KMS-11 (cell line): ENCODE measurements around the gene MYH10.

Source experiments
- H2AFZ ChIP-seq: fragments of 200-600 bp; sonication (generic); 2 replicates; pipeline ENCODE4 v1.6.1; 2016; ENCODE audit warnings: antibody characterized with exemption, mixed run types, low read depth
- H3K27ac ChIP-seq: fragments of 200-600 bp; sonication (generic); 2 replicates; pipeline ENCODE4 v1.6.1; 2016; ENCODE audit warnings: mild to moderate bottlenecking, mixed run types
- H3K27me3 ChIP-seq: fragments of 200-600 bp; sonication (generic); 2 replicates; pipeline ENCODE4 v1.6.1; 2017; ENCODE audit warnings: mild to moderate bottlenecking, low read depth, mixed run types, moderate library complexity; ENCODE audit not compliant: insufficient read depth
- H3K36me3 ChIP-seq: fragments of 200-600 bp; sonication (generic); 2 replicates; pipeline ENCODE4 v1.6.1; 2017; ENCODE audit warnings: mild to moderate bottlenecking, mixed run types; ENCODE audit not compliant: insufficient read depth
- H3K4me1 ChIP-seq: fragments of 200-600 bp; sonication (generic); 2 replicates; pipeline ENCODE4 v1.6.1; 2016; ENCODE audit warnings: mild to moderate bottlenecking, low read depth, mixed run types; ENCODE audit not compliant: poor library complexity, severe bottlenecking
- H3K4me2 ChIP-seq: fragments of 200-600 bp; sonication (generic); 2 replicates; pipeline ENCODE4 v1.7.0; 2016; ENCODE audit warnings: mild to moderate bottlenecking, mixed run types
- H3K4me3 ChIP-seq: fragments of 200-600 bp; sonication (generic); IDR thresholded peaks from 2 replicates; pipeline ENCODE4 v1.6.1; 2017; ENCODE audit warnings: low read depth, low read length, mixed read lengths; ENCODE audit not compliant: insufficient read depth
- H3K79me2 ChIP-seq: fragments of 200-600 bp; sonication (generic); 2 replicates; pipeline ENCODE4 v1.6.1; 2016; ENCODE audit warnings: low read depth, mixed run types; ENCODE audit not compliant: insufficient read depth
- H3K9ac ChIP-seq: fragments of 200-600 bp; sonication (generic); 2 replicates; pipeline ENCODE4 v1.6.1; 2016; ENCODE audit warnings: mild to moderate bottlenecking, mixed run types
- H4K20me1 ChIP-seq: fragments of 200-600 bp; sonication (generic); 2 replicates; pipeline ENCODE4 v1.6.1; 2016; ENCODE audit warnings: mild to moderate bottlenecking, mixed run types; ENCODE audit not compliant: insufficient read depth
- CTCF ChIP-seq: fragments of 200-600 bp; sonication (generic); conservative IDR thresholded peaks from 2 replicates; pipeline ENCODE4 v1.6.1; 2017; ENCODE audit warnings: low read depth, mild to moderate bottlenecking, antibody characterized with exemption, low read length, moderate library complexity, mixed read lengths

The MYH10 gene

GRCh38 chr17:8647202-8647601 is 16.7 kb upstream of the MYH10 start:
- TF ChIP-seq CTCF, result no peak

GRCh38 chr17:8644507-8644902 is 14.0 kb upstream of the MYH10 start:
- Histone ChIP-seq H3K27ac (no peak overlapping the region), H3K27me3 (no peaks in the 10 kb centered on the region), H3K9ac (no peak overlapping the region), H3K4me1 (no peaks in the 10 kb centered on the region), H3K4me3 (no peak overlapping the region), H3K79me2 (no peaks in the 10 kb centered on the region), H3K4me2 (no peak overlapping the region), H2AFZ (no peak overlapping the region), H4K20me1 (no peaks in the 10 kb centered on the region), H3K36me3 (no peaks in the 10 kb centered on the region)
- no peak for TF ChIP-seq CTCF

More at GRCh38 chr17:8647202-8647601, 16.7 kb upstream of the MYH10 start:
- Histone ChIP-seq H3K36me3 (no peaks in the 10 kb centered on the region), H3K9ac (no peak overlapping the region), H3K4me1 (no peaks in the 10 kb centered on the region), H3K4me2 (no peak overlapping the region), H4K20me1 (no peaks in the 10 kb centered on the region), H3K27ac (no peak overlapping the region), H3K79me2 (no peaks in the 10 kb centered on the region), H3K27me3 (no peaks in the 10 kb centered on the region), H2AFZ (no peak overlapping the region), H3K4me3 (no peak overlapping the region)

- Histone ChIP-seq H3K9ac (no peak overlapping the region), H3K4me2 (no peak overlapping the region), H3K27ac (no peak overlapping the region), H3K27me3 (no peaks in the 10 kb centered on the region), H3K36me3 (no peaks in the 10 kb centered on the region), H3K4me3 (no peak overlapping the region), H4K20me1 (no peaks in the 10 kb centered on the region), H2AFZ (no peak overlapping the region), H3K79me2 (no peaks in the 10 kb centered on the region), H3K4me1 (no peaks in the 10 kb centered on the region)
- no peak for TF ChIP-seq CTCF
Observed at GRCh38 chr17:8643855-8644506, 13.5 kb upstream of the MYH10 start.

GRCh38 chr17:8639709-8640108 is 9.2 kb upstream of the MYH10 start:
- no peak overlapping the region for H3K4me3 ChIP-seq
- H3K27me3 ChIP-seq, result no peaks in the 10 kb centered on the region
- no peak overlapping the region for H3K4me2 ChIP-seq
- H3K36me3 ChIP-seq, result no peaks in the 10 kb centered on the region
- H2AFZ ChIP-seq, result no peak overlapping the region
- no peak overlapping the region for H3K9ac ChIP-seq
- no peak overlapping the region for H3K27ac ChIP-seq
- H3K79me2 ChIP-seq, result no peaks in the 10 kb centered on the region
- no peaks in the 10 kb centered on the region for H3K4me1 ChIP-seq
- no peak for TF ChIP-seq CTCF
- H4K20me1 ChIP-seq, result no peaks in the 10 kb centered on the region
